ENCODE data around the gene USE1.

- TF ChIP-seq CTCF (IDR thresholded peaks at IDR 0.05; ENCODE audit: insufficient read depth, low read length, poor library complexity, severe bottlenecking) (no peak), EZH2phosphoT487 (conservative IDR thresholded peaks at IDR 0.05; ENCODE audit: low read length) (no peak)
Observed at GRCh38 chr19:17185590-17185989, 29.6 kb upstream of the USE1 start.
